Caco-2 (cell line): Measurements from ENCODE around the gene LRBA. TPM values are rescaled to one million over a fixed set of nuclear protein-coding genes. Genes with fewer than 3 reads are reported as not detected.

Experiments used
- BruUV-seq: library from RNA; stranded (reverse); fragments of 400-500 nt; replicated peaks from 2 replicates; lab custom pipeline; 2021; lab: Mats Ljungman, UMichigan
- CTCF ChIA-PET: fragments of 300-600 bp; sonication (Branson Sonifier 250); formaldehyde crosslinking; loops from one replicate; lab custom pipeline; 2022; ENCODE audit warnings: antibody characterized with exemption; lab: Charles Lee
- POLR2A ChIA-PET: fragments of 300-600 bp; sonication (Branson Sonifier 250); formaldehyde crosslinking; loops from one replicate; lab custom pipeline; 2022; ENCODE audit warnings: antibody characterized with exemption; lab: Charles Lee
- DNase-seq, 2 experiments: peaks; one replicate each; pipeline versions ENCODE4 v3.0.0 to v3.0.0-alpha.2; 2020 to 2022
- H3K27me3 ChIP-seq: replicated peaks from 2 replicates; pipeline ENCODE4 v1.6.0; 2011; ENCODE audit warnings: low read length; ENCODE audit not compliant: control insufficient read depth, insufficient read depth
- H3K36me3 ChIP-seq: 2 replicates; pipeline ENCODE4 v1.5.1; 2011; ENCODE audit warnings: low read length; ENCODE audit not compliant: control insufficient read depth, insufficient read depth
- H3K4me1 ChIP-seq: fragments of 250-450 bp; sonication (Bioruptor Pico); 2 replicates; pipeline ENCODE4 v1.5.1; 2020; ENCODE audit warnings: mild to moderate bottlenecking
- H3K4me3 ChIP-seq: 2 replicates; pipeline ENCODE4 v1.5.1; 2011; ENCODE audit warnings: low read depth, mild to moderate bottlenecking, control low read depth, low read length
- H3K9me3 ChIP-seq: fragments of 250-450 bp; sonication (Bioruptor Pico); 2 replicates; pipeline ENCODE4 v1.5.1; 2020; ENCODE audit warnings: mild to moderate bottlenecking, moderate library complexity
- H3K27ac Mint-ChIP-seq: one replicate; pipeline ENCODE4 v1.8.0; 2022; ENCODE audit warnings: mixed read lengths; ENCODE audit not compliant: unreplicated experiment
- H3K27me3 Mint-ChIP-seq: one replicate; pipeline ENCODE4 v1.8.0; 2022; ENCODE audit warnings: mixed read lengths; ENCODE audit not compliant: insufficient read depth, unreplicated experiment
- H3K36me3 Mint-ChIP-seq: one replicate; pipeline ENCODE4 v1.8.0; 2022; ENCODE audit warnings: mild to moderate bottlenecking, mixed read lengths; ENCODE audit not compliant: insufficient read depth, unreplicated experiment
- H3K4me1 Mint-ChIP-seq: one replicate; pipeline ENCODE4 v1.8.0; 2022; ENCODE audit warnings: low read depth, mixed read lengths; ENCODE audit not compliant: unreplicated experiment
- H3K4me3 Mint-ChIP-seq: one replicate; pipeline ENCODE4 v1.8.0; 2022; ENCODE audit warnings: mild to moderate bottlenecking, moderate library complexity, mixed read lengths; ENCODE audit not compliant: unreplicated experiment
- H3K9me3 Mint-ChIP-seq: one replicate; pipeline ENCODE4 v1.8.0; 2022; ENCODE audit warnings: mixed read lengths; ENCODE audit not compliant: unreplicated experiment
- intact Hi-C: fragments of 100-400 bp; cut with micrococcal nuclease; formaldehyde crosslinking; loops from one replicate; pipeline ENCODE4 v1.10.0; 2022; ENCODE audit not compliant: unreplicated experiment
- total RNA-seq: library from RNA; stranded (reverse); gene quantifications from 2 replicates; pipeline ENCODE4 v1.2.3, GENCODE V29; 2022
- TF ChIP-seq, protein P1 (sequence below), 2 experiments: fragments of 200-600 bp in 1 of 2; IDR thresholded peaks; 1 replicate in 1 of 2; 2 replicates in 1 of 2; pipeline versions ENCODE4 v1.5.1 to v1.8.0; 2011 to 2022; ENCODE audit warnings: antibody characterized with exemption in 1 of 2, control low read depth in 1 of 2, inconsistent platforms in 1 of 2, low read depth in 1 of 2, low read length in 1 of 2, mild to moderate bottlenecking in 1 of 2, moderate library complexity in 1 of 2; ENCODE audit not compliant: insufficient read depth in 1 of 2, severe bottlenecking in 1 of 2, unreplicated experiment in 1 of 2

LRBA gene
- total RNA-seq, 1 experiment from 2014 or later = 53.2 TPM

GRCh38 chr4:150355858-150356455 is 659.1 kb downstream of the LRBA start:
- BruUV-seq = no TSS peak
- intact Hi-C loops = no loop called here
- no peaks in the 10 kb centered on the region for H3K36me3 ChIP-seq
- Mint-ChIP-seq H3K27me3 (no peaks in the 10 kb centered on the region), H3K27ac (no peak overlapping the region), H3K4me1 (no peaks in the 10 kb centered on the region), H3K9me3 (no peaks in the 10 kb centered on the region), H3K4me3 (no peak overlapping the region), H3K36me3 (no peaks in the 10 kb centered on the region)
- TF ChIP-seq, protein P1, sequence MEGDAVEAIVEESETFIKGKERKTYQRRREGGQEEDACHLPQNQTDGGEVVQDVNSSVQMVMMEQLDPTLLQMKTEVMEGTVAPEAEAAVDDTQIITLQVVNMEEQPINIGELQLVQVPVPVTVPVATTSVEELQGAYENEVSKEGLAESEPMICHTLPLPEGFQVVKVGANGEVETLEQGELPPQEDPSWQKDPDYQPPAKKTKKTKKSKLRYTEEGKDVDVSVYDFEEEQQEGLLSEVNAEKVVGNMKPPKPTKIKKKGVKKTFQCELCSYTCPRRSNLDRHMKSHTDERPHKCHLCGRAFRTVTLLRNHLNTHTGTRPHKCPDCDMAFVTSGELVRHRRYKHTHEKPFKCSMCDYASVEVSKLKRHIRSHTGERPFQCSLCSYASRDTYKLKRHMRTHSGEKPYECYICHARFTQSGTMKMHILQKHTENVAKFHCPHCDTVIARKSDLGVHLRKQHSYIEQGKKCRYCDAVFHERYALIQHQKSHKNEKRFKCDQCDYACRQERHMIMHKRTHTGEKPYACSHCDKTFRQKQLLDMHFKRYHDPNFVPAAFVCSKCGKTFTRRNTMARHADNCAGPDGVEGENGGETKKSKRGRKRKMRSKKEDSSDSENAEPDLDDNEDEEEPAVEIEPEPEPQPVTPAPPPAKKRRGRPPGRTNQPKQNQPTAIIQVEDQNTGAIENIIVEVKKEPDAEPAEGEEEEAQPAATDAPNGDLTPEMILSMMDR (IDR thresholded peaks at IDR 0.05; ENCODE audit: insufficient read depth in 1 of 2, low read depth in 1 of 2, low read length in 1 of 2, severe bottlenecking in 1 of 2, unreplicated experiment in 1 of 2) = no peak
- CTCF ChIA-PET = no interaction called here
- no peaks in the 10 kb centered on the region for H3K27me3 ChIP-seq
- no peaks in the 10 kb centered on the region for H3K9me3 ChIP-seq
- no peak overlapping the region for H3K4me3 ChIP-seq
- no peak for DNase-seq
- POLR2A ChIA-PET = interaction anchor here (0.7 kb wide), 1 partner anchor 37 kb away, joined by 3 read pairs; no protein-coding TSS in a partner anchor
- peaks cover 8% of the 10 kb centered on the region for H3K4me1 ChIP-seq

DNA sequence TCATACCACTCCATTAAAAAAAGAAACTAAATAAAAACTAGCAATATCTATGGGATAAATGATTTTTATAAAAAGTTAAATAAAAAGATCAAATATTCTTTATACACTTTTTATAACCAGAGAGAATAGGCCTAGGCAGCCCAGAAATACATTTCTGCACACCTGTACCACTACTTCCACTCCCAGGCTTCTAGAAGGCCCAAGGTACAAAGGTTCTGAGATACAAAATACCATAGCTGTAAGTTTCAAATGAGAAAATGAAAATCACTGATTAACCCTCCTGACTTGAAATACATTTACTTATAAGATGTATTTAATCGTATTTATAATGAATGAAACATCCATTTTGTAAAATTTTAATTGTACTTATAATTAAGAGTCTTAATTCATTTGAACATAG is 659.7 kb downstream of the LRBA start:
- Histone ChIP-seq H3K9me3 (no peaks in the 10 kb centered on the region), H3K36me3 (no peaks in the 10 kb centered on the region), H3K27me3 (no peaks in the 10 kb centered on the region), H3K4me1 (peaks cover 8% of the 10 kb centered on the region), H3K4me3 (no peak overlapping the region)
- no peak for DNase-seq
- Mint-ChIP-seq H3K9me3 (no peaks in the 10 kb centered on the region), H3K27me3 (no peaks in the 10 kb centered on the region), H3K4me3 (no peak overlapping the region), H3K4me1 (no peaks in the 10 kb centered on the region), H3K36me3 (no peaks in the 10 kb centered on the region), H3K27ac (no peak overlapping the region)
- ChIA-PET POLR2A (no interaction called here), CTCF (no interaction called here)
- intact Hi-C loops = no loop called here
- BruUV-seq = no TSS peak
- TF ChIP-seq, protein P1 (IDR thresholded peaks at IDR 0.05; ENCODE audit: insufficient read depth in 1 of 2, low read depth in 1 of 2, low read length in 1 of 2, severe bottlenecking in 1 of 2, unreplicated experiment in 1 of 2) = no peak

DNA sequence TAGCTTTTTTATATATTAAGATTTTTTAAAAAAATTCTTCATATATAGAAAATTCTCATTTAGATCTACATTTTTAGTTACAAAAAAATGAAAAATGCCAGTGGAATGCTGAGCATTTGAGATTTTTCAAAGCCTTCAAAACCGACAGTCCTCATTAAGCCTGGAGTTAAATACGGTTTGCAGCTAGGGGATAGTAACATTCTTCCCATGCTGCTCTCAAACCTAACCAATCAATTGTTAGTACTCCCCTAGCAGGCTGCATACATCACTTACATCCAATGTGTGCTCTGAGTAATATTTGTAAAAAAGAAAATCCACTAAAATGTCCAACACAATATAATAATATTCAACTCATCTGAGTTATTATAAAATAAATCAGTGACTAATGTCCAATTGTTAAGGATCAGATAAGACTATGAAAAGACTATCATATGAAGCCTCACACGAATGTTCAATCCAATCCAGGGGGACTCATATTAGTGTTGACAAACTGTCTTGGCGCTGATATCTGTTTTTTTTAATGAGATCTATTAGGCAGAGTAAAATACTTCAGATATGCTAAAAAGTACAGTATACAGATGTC is 660.8 kb downstream of the LRBA start:
- no peak for DNase-seq
- POLR2A ChIA-PET = no interaction called here

More for the DNA sequence above, 660.8 kb downstream of the LRBA start:
- TF ChIP-seq, protein P1 (IDR thresholded peaks at IDR 0.05; ENCODE audit: insufficient read depth in 1 of 2, low read depth in 1 of 2, low read length in 1 of 2, severe bottlenecking in 1 of 2, unreplicated experiment in 1 of 2) = no peak
- Histone ChIP-seq H3K9me3 (no peaks in the 10 kb centered on the region), H3K4me3 (no peak overlapping the region), H3K4me1 (peaks cover 8% of the 10 kb centered on the region), H3K27me3 (no peaks in the 10 kb centered on the region), H3K36me3 (no peaks in the 10 kb centered on the region)
- CTCF ChIA-PET = no interaction called here
- intact Hi-C loops = no loop called here
- no peaks in the 10 kb centered on the region for H3K27me3 Mint-ChIP-seq
- H3K4me1 Mint-ChIP-seq = no peaks in the 10 kb centered on the region
- no peaks in the 10 kb centered on the region for H3K9me3 Mint-ChIP-seq
- H3K36me3 Mint-ChIP-seq = no peaks in the 10 kb centered on the region
- no peak overlapping the region for H3K27ac Mint-ChIP-seq
- H3K4me3 Mint-ChIP-seq = no peak overlapping the region
- no TSS peak for BruUV-seq
